ENCODE measurements around the gene ANK3.

Gene ANK3

DNA sequence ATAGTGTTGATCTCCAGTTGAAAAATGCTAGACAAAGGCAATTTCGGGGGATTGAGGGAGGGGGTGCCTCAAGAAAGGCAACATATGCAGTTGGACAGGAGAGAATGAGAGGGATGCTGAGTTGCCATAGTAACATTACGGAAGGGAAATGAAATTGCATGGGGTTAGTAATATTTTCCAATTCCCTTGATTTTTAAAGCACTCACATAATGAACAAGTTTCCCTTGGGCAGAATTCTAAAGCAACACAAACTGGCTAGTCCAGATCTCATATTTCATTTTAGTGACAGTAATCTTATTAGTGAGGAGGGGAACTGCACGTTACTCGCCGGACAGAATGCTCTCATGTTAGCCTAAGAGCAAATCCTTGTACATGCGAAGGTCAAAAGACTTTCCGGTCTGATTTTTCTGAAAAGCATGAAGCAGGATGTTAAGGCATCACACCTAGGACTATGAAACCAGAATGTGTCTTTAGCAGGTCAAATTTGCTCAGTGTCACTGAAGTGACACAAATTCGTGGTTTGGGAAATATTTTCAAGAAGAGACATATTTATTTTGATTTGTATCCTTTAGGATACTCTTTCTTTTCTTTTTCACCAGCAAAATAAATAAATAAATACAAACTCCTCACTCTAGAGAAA, 165.5 kb downstream of the ANK3 start:
- TF ChIP-seq, protein P1, sequence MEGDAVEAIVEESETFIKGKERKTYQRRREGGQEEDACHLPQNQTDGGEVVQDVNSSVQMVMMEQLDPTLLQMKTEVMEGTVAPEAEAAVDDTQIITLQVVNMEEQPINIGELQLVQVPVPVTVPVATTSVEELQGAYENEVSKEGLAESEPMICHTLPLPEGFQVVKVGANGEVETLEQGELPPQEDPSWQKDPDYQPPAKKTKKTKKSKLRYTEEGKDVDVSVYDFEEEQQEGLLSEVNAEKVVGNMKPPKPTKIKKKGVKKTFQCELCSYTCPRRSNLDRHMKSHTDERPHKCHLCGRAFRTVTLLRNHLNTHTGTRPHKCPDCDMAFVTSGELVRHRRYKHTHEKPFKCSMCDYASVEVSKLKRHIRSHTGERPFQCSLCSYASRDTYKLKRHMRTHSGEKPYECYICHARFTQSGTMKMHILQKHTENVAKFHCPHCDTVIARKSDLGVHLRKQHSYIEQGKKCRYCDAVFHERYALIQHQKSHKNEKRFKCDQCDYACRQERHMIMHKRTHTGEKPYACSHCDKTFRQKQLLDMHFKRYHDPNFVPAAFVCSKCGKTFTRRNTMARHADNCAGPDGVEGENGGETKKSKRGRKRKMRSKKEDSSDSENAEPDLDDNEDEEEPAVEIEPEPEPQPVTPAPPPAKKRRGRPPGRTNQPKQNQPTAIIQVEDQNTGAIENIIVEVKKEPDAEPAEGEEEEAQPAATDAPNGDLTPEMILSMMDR (IDR thresholded peaks at IDR 0.05; ENCODE audit: borderline replicate concordance, insufficient read depth, low read depth, low read length): no peak
- H3K4me3 ChIP-seq (ENCODE audit: low read depth, low read length): no peak overlapping the region

DNA sequence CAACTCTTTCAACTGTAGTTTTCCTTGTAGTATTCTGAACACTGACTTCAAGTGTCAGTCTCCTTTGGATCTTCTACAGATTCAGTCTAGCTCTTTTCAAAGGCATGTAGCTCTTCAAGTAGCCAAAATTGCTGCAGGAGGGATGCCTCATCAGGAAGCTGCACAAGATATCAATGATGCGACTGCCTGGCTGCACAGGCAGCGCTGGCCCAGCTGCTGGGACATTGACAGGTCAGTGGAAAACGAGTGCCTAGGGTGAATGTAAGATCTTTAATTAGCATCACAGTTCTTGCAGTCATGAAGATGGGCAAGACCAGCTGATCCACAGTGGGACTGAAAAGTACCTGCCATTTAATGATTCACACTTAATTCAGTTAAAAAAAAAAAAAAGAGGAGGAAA, 167.6 kb downstream of the ANK3 start:
- TF ChIP-seq, protein P1 (IDR thresholded peaks at IDR 0.05; ENCODE audit: borderline replicate concordance, insufficient read depth, low read depth, low read length): no peak
- H3K4me3 ChIP-seq (ENCODE audit: low read depth, low read length): no peak overlapping the region

DNA sequence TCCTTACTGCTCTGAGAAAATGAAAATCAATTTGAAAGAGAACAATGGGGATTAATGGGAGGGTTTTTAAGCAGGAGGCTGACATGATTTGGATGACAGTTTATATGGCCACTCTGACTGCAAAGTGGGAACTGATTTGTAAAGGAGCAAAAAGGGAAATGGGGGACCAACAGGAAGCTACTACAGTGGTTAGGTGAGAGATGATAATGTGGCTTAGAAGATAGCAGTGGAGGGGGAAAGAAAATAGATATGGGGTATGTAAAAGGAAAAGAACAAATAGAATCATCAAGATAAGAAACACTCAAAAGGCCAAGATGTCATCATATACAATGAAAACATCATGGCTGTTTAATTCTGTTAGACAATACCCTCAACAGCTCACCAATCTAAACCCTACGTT, 177.5 kb downstream of the ANK3 start:
- no peak overlapping the region for H3K4me3 ChIP-seq (ENCODE audit: low read depth, low read length)
- TF ChIP-seq, protein P1 (IDR thresholded peaks at IDR 0.05; ENCODE audit: borderline replicate concordance, insufficient read depth, low read depth, low read length): no peak

DNA sequence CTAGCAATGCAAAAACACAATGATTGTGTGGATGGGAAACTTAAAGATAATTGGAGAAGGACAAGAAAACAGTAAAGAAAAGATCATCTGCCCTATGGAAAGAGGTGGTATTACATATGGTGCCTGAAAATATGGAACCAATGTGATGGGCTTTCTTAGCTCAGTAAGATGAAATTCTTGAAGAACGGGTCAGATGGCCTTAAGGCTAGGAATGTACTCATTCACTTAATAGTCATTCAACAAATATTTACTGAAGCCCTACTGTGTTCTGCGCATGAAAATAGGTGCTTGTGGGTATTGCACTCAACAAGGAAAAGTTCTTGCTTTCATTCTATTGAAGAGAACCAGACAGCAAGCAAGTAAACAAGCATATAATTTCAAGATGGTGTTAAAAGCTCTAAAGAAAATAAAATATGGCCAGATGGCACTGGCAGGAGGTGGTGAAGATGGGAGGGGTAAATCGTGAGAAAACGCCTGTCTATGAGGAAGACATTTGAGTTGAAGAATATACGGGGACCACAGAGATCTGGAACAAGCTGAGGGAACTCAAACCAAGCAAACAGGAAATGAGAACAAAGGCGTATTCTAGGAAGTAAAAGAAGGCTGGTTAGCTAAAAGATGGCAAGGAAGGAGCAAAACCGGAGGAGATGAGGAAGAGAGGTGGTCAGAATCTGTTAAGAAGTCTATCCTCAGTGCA, 179.7 kb downstream of the ANK3 start:
- TF ChIP-seq, protein P1 (IDR thresholded peaks at IDR 0.05; ENCODE audit: borderline replicate concordance, insufficient read depth, low read depth, low read length): no peak

DNA sequence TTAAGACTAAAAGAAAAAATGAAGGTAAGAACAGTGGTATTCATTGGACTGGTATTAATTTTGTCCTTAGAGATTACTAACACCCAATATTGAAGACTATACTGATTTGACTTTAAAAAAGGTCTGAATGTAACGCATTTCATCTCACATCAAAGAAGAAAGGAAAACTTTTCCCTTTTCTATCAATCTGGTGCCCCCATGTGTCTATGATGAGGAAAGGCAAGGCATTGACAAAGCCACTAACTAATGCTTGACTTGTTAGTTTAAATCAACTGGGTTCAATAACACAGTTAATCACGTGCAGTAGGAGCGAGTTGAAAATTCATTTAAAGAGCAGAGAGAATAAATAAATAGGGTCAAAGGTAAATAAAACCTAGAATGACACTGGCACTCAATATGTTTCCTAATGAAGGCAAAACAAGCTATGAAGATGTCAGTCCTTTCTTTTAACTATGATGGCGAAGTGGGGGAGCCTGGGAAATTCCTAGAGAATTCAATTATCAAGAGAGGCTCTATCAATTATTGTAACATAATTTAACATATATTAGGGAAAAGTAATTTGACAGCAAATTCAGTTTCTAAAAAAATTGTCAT, 180.9 kb downstream of the ANK3 start:
- H3K4me3 ChIP-seq (ENCODE audit: low read depth, low read length): no peak overlapping the region
- TF ChIP-seq, protein P1 (IDR thresholded peaks at IDR 0.05; ENCODE audit: borderline replicate concordance, insufficient read depth, low read depth, low read length): peak; percentile 49; the same call in 1 of the 2 replicates

More for the DNA sequence above, 179.7 kb downstream of the ANK3 start:
- no peak overlapping the region for H3K4me3 ChIP-seq (ENCODE audit: low read depth, low read length)

DNA sequence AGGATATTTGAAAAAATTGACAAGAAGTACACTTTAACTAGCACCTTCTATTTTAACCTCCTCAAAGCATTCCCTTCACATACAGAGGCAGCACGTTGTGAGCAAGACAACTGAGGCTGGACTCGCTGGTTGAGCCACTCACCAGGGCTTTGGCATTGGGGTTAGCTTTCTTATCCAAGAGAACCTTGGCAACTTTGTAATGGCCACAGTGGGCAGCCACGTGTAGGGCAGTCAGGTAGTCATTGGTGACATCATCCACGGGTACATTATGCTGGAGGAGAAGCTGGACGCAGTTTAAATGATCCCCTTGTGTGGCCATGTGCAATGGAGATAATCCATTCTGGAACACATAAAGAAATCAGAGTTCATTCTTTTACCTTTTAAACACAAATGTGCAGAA, 181.8 kb downstream of the ANK3 start:
- no peak overlapping the region for H3K4me3 ChIP-seq (ENCODE audit: low read depth, low read length)
- TF ChIP-seq, protein P1 (IDR thresholded peaks at IDR 0.05; ENCODE audit: borderline replicate concordance, insufficient read depth, low read depth, low read length): no peak

All from GM12875 (cell line).